Epithelial cell of prostate (primary cell): ENCODE data around the gene PCDHGA10.
A peak's percentile ranks its signal among the peaks of the same experiment; 100 is the strongest.
"Not testable (repeated sequence)": the region's sequence is repeated elsewhere in the genome, so short reads cannot be mapped to it uniquely, and the experiment has no call there.

Experiments
- DNase-seq: peaks from one replicate; pipeline ENCODE4 v3.0.0-alpha.2; 2011; ENCODE audit warnings: low read depth, low spot score
- H3K27ac ChIP-seq: fragments of 450-650 bp; 2 replicates; pipeline ENCODE4 v1.5.1; 2017; ENCODE audit warnings: mild to moderate bottlenecking

PCDHGA10 gene

DNA sequence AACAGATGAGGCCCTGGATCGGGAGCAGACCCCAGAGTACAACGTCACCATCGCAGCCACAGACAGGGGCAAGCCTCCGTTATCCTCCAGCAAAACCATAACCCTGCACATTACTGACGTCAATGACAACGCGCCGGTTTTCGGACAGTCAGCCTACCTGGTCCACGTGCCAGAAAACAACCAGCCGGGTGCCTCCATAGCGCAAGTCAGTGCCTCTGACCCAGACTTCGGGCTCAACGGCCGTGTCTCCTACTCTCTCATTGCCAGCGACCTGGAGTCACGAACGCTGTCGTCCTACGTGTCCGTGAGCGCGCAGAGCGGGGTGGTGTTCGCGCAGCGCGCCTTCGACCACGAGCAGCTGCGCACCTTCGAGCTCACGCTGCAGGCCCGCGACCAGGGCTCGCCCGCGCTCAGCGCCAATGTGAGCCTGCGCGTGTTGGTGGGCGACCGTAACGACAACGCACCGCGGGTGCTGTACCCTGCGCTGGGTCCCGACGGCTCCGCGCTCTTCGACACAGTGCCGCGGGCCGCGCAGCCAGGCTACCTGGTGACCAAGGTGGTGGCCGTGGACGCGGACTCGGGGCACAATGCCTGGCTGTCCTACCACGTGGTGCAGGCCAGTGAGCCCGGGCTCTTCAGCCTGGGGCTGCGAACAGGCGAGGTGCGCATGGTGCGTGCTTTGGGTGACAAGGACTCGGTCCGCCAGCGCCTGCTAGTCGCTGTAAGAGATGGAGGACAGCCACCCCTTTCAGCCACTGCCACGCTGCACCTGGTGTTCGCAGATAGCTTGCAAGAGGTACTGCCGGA is 6.5 kb downstream of the PCDHGA10 start:
- no peak for DNase-seq
- H3K27ac ChIP-seq: no peak overlapping the region

DNA sequence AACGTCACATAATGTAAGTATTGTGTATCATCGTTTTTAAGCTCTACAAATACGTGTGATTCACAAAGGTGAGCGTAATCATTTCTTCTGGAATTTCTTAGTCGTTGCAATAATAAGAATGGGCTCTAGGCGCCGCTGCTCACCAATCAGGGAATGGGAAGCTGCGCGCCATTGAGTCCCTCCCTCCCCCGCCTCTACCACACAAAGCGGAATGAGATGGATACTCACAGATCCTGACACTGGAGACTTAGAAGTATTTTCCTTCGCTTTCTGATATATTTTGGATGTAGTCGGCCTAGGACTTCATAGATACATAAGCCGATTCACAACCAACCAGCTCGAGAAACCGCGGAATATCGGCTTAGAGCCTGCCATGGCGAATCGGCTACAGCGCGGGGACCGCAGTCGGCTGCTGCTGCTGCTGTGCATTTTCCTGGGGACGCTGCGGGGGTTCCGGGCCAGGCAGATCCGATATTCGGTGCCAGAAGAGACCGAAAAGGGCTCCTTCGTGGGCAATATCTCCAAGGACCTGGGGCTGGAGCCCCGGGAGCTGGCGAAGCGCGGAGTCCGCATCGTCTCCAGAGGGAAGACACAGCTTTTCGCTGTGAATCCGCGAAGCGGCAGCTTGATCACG is 8.2 kb downstream of the PCDHGA10 start, which contains the start of gene PCDHGA11:
Gene PCDHGA11 (plus strand): TSS at position 197 of the 634 bp plus-strand sequence. CDS start 177 bp downstream, at position 374.
- no peak within 1 kb of the TSS for H3K27ac ChIP-seq
- DNase-seq: no peak

DNA sequence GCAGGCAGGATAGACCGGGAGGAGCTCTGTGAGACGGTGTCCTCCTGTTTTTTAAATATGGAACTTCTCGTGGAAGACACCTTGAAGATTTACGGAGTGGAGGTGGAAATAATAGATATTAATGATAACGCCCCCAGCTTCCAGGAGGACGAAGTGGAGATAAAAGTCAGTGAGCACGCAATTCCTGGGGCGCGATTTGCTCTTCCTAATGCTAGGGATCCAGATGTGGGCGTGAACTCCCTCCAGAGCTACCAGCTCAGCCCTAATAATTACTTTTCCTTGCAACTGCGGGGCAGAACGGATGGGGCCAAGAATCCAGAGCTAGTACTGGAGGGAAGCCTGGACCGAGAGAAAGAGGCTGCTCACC is 8.7 kb downstream of the PCDHGA10 start:
- H3K27ac ChIP-seq: no peak overlapping the region
- DNase-seq: no peak

DNA sequence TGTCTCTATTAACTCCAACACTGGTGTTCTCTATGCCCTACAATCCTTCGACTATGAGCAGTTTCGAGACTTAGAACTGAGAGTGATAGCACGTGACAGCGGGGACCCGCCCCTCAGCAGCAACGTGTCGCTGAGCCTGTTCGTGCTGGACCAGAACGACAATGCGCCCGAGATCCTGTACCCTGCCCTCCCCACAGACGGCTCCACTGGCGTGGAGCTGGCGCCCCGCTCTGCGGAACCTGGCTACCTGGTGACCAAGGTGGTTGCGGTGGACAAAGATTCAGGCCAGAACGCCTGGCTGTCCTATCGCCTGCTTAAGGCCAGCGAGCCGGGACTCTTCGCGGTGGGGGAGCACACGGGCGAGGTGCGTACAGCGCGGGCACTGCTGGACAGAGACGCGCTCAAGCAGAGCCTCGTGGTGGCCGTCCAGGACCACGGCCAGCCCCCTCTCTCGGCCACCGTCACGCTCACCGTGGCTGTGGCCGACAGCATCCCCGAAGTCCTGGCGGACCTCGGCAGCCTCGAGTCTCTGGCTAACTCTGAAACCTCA is 10.0 kb downstream of the PCDHGA10 start:
- no peak overlapping the region for H3K27ac ChIP-seq
- DNase-seq: no peak

DNA sequence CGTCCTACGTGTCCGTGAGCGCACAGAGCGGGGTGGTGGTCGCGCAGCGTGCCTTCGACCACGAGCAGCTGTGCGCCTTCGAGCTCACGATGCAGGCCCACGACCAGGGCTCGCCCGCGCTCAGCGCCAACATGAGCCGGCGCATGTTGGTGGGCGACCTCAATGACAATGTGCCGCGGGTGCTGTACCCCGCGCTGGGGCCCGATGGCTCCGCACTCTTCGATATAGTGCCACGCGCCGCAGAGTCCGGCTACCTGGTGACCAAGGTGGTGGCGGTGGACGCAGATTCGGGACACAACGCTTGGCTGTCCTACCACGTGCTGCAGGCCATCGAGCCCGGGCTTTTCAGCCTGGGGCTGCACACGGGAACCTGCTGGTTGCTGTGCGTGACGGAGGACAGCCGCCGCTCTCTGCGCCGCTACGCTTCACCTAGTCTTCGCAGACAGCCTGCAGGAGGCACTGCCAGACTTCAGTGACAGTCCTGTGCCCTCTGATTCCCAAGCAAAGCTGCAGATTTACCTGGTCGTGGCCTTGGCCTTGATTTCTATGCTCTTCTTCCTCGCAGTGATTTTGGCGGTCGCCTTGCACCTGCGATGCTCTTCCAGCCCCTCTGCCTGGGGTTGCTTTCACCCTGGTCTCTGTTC is 15.1 kb downstream of the PCDHGA10 start:
- DNase-seq: no peak
- no peak overlapping the region for H3K27ac ChIP-seq

DNA sequence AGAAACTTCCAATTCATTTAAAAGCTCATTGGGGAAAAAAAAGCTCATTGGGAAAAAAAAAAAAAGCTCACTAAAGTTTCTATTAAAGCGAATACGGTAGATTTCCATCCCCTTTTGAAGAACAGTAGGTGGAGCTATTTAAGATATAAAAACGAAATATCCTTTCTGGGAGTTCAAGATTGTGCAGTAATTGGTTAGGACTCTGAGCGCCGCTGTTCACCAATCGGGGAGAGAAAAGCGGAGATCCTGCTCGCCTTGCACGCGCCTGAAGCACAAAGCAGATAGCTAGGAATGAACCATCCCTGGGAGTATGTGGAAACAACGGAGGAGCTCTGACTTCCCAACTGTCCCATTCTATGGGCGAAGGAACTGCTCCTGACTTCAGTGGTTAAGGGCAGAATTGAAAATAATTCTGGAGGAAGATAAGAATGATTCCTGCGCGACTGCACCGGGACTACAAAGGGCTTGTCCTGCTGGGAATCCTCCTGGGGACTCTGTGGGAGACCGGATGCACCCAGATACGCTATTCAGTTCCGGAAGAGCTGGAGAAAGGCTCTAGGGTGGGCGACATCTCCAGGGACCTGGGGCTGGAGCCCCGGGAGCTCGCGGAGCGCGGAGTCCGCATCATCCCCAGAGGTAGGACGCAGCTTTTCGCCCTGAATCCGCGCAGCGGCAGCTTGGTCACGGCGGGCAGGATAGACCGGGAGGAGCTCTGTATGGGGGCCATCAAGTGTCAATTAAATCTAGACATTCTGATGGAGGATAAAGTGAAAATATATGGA is 17.7 kb downstream of the PCDHGA10 start, which contains the start of gene PCDHGA12:
Gene PCDHGA12 (plus strand): TSS at position 176 of the 782 bp plus-strand sequence. CDS start 253 bp downstream, at position 429.
- DNase-seq: peak; percentile 20
- no peak within 1 kb of the TSS for H3K27ac ChIP-seq

DNA sequence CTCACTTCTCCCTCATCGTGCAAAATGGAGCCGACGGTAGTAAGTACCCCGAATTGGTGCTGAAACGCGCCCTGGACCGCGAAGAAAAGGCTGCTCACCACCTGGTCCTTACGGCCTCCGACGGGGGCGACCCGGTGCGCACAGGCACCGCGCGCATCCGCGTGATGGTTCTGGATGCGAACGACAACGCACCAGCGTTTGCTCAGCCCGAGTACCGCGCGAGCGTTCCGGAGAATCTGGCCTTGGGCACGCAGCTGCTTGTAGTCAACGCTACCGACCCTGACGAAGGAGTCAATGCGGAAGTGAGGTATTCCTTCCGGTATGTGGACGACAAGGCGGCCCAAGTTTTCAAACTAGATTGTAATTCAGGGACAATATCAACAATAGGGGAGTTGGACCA is 18.5 kb downstream of the PCDHGA10 start:
- DNase-seq: no peak
- H3K27ac ChIP-seq: no peak overlapping the region

DNA sequence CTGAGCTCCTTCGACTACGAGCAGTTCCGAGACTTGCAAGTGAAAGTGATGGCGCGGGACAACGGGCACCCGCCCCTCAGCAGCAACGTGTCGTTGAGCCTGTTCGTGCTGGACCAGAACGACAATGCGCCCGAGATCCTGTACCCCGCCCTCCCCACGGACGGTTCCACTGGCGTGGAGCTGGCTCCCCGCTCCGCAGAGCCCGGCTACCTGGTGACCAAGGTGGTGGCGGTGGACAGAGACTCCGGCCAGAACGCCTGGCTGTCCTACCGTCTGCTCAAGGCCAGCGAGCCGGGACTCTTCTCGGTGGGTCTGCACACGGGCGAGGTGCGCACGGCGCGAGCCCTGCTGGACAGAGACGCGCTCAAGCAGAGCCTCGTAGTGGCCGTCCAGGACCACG is 19.5 kb downstream of the PCDHGA10 start:
- H3K27ac ChIP-seq, DNase-seq: not testable (repeated sequence)

DNA sequence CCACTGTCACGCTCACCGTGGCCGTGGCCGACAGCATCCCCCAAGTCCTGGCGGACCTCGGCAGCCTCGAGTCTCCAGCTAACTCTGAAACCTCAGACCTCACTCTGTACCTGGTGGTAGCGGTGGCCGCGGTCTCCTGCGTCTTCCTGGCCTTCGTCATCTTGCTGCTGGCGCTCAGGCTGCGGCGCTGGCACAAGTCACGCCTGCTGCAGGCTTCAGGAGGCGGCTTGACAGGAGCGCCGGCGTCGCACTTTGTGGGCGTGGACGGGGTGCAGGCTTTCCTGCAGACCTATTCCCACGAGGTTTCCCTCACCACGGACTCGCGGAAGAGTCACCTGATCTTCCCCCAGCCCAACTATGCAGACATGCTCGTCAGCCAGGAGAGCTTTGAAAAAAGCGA is 19.9 kb downstream of the PCDHGA10 start:
- not testable (repeated sequence) for H3K27ac ChIP-seq, DNase-seq

DNA sequence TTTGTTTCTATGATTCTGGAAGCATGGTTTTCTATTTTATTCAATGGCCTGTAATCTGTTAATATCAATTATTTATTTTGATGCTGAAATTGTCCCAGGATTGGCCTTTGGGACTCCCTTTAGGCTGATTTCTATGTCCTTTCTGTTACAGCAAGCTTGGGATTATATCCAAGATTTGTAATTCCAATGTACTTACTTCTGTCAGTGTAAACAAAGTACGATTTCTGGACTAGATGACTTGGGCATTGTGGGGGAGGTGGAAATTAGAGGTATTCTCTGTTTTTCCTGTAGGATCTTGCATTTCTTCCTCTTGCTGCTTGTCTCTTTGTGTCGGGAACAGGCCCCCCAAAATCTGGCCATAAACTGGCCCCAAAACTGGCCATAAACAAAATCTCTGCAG is 21.2 kb downstream of the PCDHGA10 start:
- no peak for DNase-seq
- H3K27ac ChIP-seq: no peak overlapping the region

DNA sequence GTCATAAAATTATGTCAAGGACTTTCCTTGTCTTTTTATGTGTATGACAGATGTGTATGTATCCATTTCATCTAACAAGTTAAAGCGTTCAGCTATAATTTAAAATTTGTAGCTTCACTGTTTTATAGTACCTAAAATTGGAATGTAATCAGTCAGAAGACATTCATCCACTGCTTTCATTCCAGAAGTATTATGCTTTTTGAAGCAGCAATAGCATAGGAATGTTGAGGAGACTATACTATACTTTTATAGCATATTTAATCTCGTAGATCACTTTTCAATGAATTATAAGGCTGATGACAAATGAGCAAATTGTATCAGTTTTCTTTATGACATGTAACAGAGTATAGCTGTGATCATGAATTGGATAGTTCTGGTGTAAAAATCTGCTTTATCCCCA is 24.4 kb downstream of the PCDHGA10 start:
- H3K27ac ChIP-seq: no peak overlapping the region
- no peak for DNase-seq

DNA sequence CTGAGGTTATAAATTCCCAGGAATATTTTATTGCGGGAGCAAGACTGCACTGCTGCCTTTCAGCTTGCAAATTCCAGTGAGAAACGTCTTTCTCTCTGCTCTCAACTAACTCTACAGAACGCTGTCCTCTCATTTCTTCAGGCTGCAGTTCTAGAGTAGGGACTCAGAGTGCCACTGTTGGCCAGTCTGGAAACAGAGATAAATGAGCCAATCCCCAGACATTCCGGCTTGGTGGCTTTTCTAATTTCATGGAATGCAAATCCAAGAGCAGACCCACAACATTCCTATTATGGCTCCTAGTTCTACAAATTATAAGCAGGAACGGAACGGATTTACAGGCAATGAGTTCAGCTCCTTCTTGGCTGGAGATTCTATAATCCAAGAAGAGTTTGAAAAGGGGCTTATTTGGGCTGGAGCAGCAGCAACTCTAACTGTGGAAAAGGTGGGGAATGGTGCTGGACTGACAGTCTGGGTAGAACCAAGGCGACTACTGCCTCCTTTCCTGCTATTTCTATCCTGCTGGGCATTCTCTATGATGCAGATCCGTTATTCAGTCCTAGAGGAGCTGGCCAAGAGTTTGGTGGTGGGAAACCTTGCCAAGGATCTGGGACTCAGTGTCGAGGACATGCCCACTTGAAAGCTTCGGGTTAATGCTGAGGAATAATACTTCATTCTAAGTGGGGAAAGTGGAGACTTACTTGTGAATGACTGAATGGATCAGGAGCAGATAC is 26.8 kb downstream of the PCDHGA10 start:
- DNase-seq: no peak
- H3K27ac ChIP-seq: no peak overlapping the region

DNA sequence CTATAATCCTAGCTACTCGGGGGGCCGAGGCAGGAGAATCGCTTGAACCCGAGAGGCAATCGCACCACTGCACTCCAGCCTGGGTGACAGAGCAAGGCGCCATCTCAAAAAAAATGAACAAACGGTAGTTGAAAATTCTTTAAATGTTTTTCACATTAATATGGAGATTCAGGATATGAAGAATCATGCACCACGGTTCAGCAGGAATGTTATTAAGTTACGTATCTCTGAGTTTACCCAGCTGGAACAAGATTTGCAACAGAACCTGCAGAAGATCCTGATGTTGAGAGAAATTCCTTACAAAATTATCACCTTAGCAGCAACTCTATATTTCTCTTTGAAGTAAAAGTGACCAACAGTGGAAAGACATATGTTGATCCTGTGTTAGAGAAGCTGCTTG is 27.6 kb downstream of the PCDHGA10 start:
- no peak for DNase-seq
- H3K27ac ChIP-seq: no peak overlapping the region

DNA sequence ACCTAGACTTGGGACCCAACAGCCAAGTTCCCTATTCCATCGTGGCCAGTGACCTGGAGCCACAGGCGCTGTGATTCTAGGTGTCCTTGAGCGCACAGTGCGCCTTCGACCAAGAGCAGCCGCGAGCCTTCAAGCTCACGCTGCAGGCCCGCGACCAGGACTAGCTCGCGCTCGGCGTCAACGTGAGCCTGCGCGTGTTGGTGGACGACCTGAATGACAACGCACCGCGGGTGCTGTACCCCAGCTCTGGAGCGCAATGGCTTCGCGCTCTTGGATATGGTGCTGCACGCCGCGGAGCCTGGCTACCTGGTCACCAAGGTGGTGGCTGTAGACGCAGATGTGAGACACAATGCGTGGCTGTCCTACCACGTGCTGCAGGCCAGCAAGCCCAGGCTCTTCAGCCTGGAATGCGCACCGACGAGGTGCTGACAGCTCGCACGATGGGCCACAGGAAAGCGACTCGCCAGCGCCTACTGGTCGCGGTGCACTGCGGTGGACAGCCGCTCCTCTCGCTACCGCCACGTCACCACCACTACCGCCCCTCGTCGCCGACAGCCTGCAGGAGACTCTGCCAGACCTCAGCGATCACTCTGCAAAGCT is 28.9 kb downstream of the PCDHGA10 start:
- DNase-seq: no peak
- H3K27ac ChIP-seq: no peak overlapping the region

DNA sequence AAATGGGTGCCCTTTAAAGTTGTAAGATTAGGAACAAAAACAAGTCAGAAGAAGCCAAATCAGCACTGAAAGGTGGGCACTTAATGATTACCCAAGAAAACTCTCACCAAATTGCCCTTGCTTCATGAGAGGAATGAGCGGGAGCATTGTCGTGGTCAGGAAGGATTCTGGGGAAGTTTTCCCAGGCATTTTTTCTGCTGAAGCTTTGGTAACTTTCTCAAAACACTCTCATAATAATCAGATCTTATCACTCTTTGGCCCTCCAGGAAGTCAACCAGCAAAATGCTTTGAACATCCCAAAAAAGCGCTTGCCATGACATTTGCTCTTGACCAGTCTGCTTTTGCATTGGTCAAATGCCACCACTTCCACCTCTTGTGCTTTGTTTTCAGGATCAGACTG is 52.6 kb downstream of the PCDHGA10 start:
- H3K27ac ChIP-seq: no peak overlapping the region
- DNase-seq: no peak
